Esophagus squamous epithelium (tissue), 4 donors: ENCODE results near the gene LMTK2.

ENCODE experiments used
- CTCF ChIP-seq, 6 experiments: fragments of 450-650 bp in 4 of 6; fragments of 200-600 bp in 2 of 6; sonication (generic) in 2 of 6; IDR thresholded peaks; one replicate each; pipeline ENCODE4 v1.5.1; 2016 to 2019; ENCODE audit warnings: antibody characterized with exemption in 6 of 6, mild to moderate bottlenecking in 4 of 6, moderate library complexity in 4 of 6
- POLR2A ChIP-seq, 4 donors: fragments of 450-650 bp; IDR thresholded peaks; one replicate each; pipeline ENCODE4 v1.6.1; 2017; ENCODE audit warnings: antibody characterized with exemption in 4 of 4, mild to moderate bottlenecking in 4 of 4, moderate library complexity in 3 of 4

GRCh38 chr7:98112077-98112476 lies 5.4 kb downstream of the LMTK2 start:
- TF ChIP-seq POLR2A (IDR thresholded peaks at IDR 0.05) (no peak), CTCF (IDR thresholded peaks at IDR 0.05) (no peak)
